Neural cell (in vitro differentiated cells): ENCODE data around the gene TRA2A. TPM values are rescaled to one million over a fixed set of nuclear protein-coding genes. Genes with fewer than 3 reads are reported as not detected.

Source experiments
- H2AFZ ChIP-seq: fragments of 200-600, 300-800 bp; sonication (generic), shearing (Covaris generic); 2 replicates; pipeline ENCODE4 v1.6.0; 2014; ENCODE audit warnings: low read depth, mild to moderate bottlenecking, antibody characterized with exemption, low read length, moderate library complexity
- H3F3A ChIP-seq: fragments of 200-600 bp; shearing (Covaris generic); 2 replicates; pipeline ENCODE4 v1.6.1; 2016; ENCODE audit warnings: mild to moderate bottlenecking, moderate library complexity, mixed read lengths, antibody characterized with exemption, low read length; ENCODE audit not compliant: insufficient read depth, poor library complexity, severe bottlenecking
- H3K27ac ChIP-seq: fragments of 200-600, 300-800 bp; sonication (generic), shearing (Covaris generic); 2 replicates; pipeline ENCODE4 v1.5.1; 2014; ENCODE audit warnings: mild to moderate bottlenecking, low read length, moderate library complexity
- H3K27me3 ChIP-seq: fragments of 300-800, 200-600 bp; sonication (generic), shearing (Covaris generic); 2 replicates; pipeline ENCODE4 v1.6.0; 2014; ENCODE audit warnings: mild to moderate bottlenecking, low read depth, low read length, moderate library complexity; ENCODE audit not compliant: insufficient read depth
- H3K36me3 ChIP-seq: fragments of 300-800, 200-600 bp; sonication (generic), shearing (Covaris generic); 2 replicates; pipeline ENCODE4 v1.5.1; 2014; ENCODE audit warnings: mild to moderate bottlenecking, antibody characterized with exemption, low read length, moderate library complexity; ENCODE audit not compliant: insufficient read depth
- H3K4me2 ChIP-seq: fragments of 300-800, 200-600 bp; sonication (generic), shearing (Covaris generic); 2 replicates; pipeline ENCODE4 v1.6.0; 2014; ENCODE audit warnings: mild to moderate bottlenecking, low read length
- H3K4me3 ChIP-seq: fragments of 300-800, 200-600 bp; sonication (generic), shearing (Covaris generic); 2 replicates; pipeline ENCODE4 v1.5.1; 2014; ENCODE audit warnings: mild to moderate bottlenecking, low read length, moderate library complexity
- H3K79me2 ChIP-seq: fragments of 200-600 bp; shearing (Covaris generic); replicated peaks from 2 replicates; pipeline ENCODE4 v1.6.0; 2014; ENCODE audit warnings: mild to moderate bottlenecking, low read length, moderate library complexity; ENCODE audit not compliant: insufficient read depth
- H3K9ac ChIP-seq: fragments of 300-800, 200-600 bp; sonication (generic), shearing (Covaris generic); 2 replicates; pipeline ENCODE4 v1.6.1; 2016; ENCODE audit warnings: mild to moderate bottlenecking, low read length, mixed read lengths
- H3K9me2 ChIP-seq: fragments of 200-600 bp; shearing (Covaris generic); 2 replicates; pipeline ENCODE4 v1.6.1; 2016; ENCODE audit warnings: mild to moderate bottlenecking, low read length, mixed read lengths; ENCODE audit not compliant: insufficient read depth
- H3K9me3 ChIP-seq: fragments of 200-600, 300-800 bp; sonication (generic), shearing (Covaris generic); 2 replicates; pipeline ENCODE4 v1.6.1; 2016; ENCODE audit warnings: mild to moderate bottlenecking, mixed run types, low read length, moderate library complexity, mixed read lengths
- H4K20me1 ChIP-seq: fragments of 200-600 bp; shearing (Covaris generic); 2 replicates; pipeline ENCODE4 v1.6.1; 2016; ENCODE audit warnings: mild to moderate bottlenecking, mixed run types; ENCODE audit not compliant: insufficient read depth
- EP300 ChIP-seq: fragments of 450-650 bp; conservative IDR thresholded peaks from 2 replicates; pipeline ENCODE4 v1.6.1; 2014; ENCODE audit warnings: antibody characterized with exemption, mild to moderate bottlenecking, moderate library complexity; ENCODE audit not compliant: poor library complexity, severe bottlenecking
- EZH2 ChIP-seq: fragments of 200-600, 300-800 bp; shearing (Covaris generic), sonication (generic); IDR thresholded peaks from 2 replicates; pipeline ENCODE4 v1.6.1; 2014; ENCODE audit warnings: antibody characterized with exemption, low read length, borderline replicate concordance, mild to moderate bottlenecking; ENCODE audit not compliant: insufficient read depth, poor library complexity, severe bottlenecking
- MXI1 ChIP-seq: fragments of 450-650 bp; conservative IDR thresholded peaks from 2 replicates; pipeline ENCODE4 v1.6.1; 2014; ENCODE audit warnings: antibody characterized with exemption, mild to moderate bottlenecking; ENCODE audit not compliant: poor library complexity, severe bottlenecking
- POLR2AphosphoS5 ChIP-seq: IDR thresholded peaks from 2 replicates; pipeline ENCODE4 v1.6.1; 2012
- RAD21 ChIP-seq: fragments of 450-650 bp; conservative IDR thresholded peaks from 2 replicates; pipeline ENCODE4 v1.6.1; 2014; ENCODE audit warnings: antibody characterized with exemption, mild to moderate bottlenecking, moderate library complexity
- SMC3 ChIP-seq: fragments of 450-650 bp; conservative IDR thresholded peaks from 2 replicates; pipeline ENCODE4 v1.6.1; 2014; ENCODE audit warnings: antibody characterized with exemption, mild to moderate bottlenecking, moderate library complexity; ENCODE audit not compliant: poor library complexity
- TAF1 ChIP-seq: IDR thresholded peaks from 2 replicates; pipeline ENCODE4 v1.6.1; 2012; ENCODE audit warnings: low read depth
- polyA plus RNA-seq: library from polyadenylated mRNA; depleted of rRNA; stranded (reverse); fragments of >200 nt; gene quantifications from 2 replicates; pipeline ENCODE4 v1.2.3, GENCODE V29; 2014
- TF ChIP-seq, protein P1 (sequence below): fragments of 450-650 bp; IDR thresholded peaks from 2 replicates; pipeline ENCODE4 v1.5.1; 2014; ENCODE audit warnings: antibody characterized with exemption, mild to moderate bottlenecking, moderate library complexity; ENCODE audit not compliant: poor library complexity, severe bottlenecking
- TF ChIP-seq, protein P2 (sequence below): IDR thresholded peaks from 2 replicates; pipeline ENCODE4 v1.6.1; 2012; ENCODE audit warnings: borderline replicate concordance

TRA2A gene
- polyA plus RNA-seq, 1 donor from 2014 or later, result 188 TPM

DNA sequence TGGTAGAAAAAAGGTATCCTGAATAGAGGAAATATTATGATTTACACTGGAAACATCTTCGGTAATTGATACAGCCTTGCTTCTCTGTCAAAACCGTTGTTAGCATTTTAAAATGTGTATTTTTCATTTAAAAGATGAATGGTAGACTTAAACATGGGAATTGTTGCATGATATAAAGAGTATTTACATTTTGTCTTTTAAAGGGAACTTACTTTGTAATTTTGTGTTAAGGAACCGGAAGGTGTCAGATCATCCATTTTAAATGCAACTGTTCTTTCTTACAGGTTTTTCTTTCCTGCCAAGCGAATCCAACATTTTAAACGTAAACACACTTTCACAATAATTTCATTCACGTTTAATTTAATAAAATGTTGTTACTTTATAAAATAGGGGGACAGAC lies 59.7 kb downstream of the TRA2A start:
- Histone ChIP-seq H2AFZ (no peak overlapping the region), H3K4me3 (peak overlapping the region; percentile 84), H3K27me3 (no peaks in the 10 kb centered on the region), H3K4me2 (peak overlapping the region; percentile 94), H3K79me2 (peaks cover 77% of the 10 kb centered on the region), H4K20me1 (peaks cover 4% of the 10 kb centered on the region), H3F3A (peaks cover 17% of the 10 kb centered on the region), H3K9me3 (no peaks in the 10 kb centered on the region), H3K36me3 (no peaks in the 10 kb centered on the region), H3K9ac (peak overlapping the region; percentile 84), H3K9me2 (no peaks in the 10 kb centered on the region), H3K27ac (peak overlapping the region; percentile 85)
- TF ChIP-seq, protein P1, sequence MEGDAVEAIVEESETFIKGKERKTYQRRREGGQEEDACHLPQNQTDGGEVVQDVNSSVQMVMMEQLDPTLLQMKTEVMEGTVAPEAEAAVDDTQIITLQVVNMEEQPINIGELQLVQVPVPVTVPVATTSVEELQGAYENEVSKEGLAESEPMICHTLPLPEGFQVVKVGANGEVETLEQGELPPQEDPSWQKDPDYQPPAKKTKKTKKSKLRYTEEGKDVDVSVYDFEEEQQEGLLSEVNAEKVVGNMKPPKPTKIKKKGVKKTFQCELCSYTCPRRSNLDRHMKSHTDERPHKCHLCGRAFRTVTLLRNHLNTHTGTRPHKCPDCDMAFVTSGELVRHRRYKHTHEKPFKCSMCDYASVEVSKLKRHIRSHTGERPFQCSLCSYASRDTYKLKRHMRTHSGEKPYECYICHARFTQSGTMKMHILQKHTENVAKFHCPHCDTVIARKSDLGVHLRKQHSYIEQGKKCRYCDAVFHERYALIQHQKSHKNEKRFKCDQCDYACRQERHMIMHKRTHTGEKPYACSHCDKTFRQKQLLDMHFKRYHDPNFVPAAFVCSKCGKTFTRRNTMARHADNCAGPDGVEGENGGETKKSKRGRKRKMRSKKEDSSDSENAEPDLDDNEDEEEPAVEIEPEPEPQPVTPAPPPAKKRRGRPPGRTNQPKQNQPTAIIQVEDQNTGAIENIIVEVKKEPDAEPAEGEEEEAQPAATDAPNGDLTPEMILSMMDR, result no peak
- TF ChIP-seq, protein P2, sequence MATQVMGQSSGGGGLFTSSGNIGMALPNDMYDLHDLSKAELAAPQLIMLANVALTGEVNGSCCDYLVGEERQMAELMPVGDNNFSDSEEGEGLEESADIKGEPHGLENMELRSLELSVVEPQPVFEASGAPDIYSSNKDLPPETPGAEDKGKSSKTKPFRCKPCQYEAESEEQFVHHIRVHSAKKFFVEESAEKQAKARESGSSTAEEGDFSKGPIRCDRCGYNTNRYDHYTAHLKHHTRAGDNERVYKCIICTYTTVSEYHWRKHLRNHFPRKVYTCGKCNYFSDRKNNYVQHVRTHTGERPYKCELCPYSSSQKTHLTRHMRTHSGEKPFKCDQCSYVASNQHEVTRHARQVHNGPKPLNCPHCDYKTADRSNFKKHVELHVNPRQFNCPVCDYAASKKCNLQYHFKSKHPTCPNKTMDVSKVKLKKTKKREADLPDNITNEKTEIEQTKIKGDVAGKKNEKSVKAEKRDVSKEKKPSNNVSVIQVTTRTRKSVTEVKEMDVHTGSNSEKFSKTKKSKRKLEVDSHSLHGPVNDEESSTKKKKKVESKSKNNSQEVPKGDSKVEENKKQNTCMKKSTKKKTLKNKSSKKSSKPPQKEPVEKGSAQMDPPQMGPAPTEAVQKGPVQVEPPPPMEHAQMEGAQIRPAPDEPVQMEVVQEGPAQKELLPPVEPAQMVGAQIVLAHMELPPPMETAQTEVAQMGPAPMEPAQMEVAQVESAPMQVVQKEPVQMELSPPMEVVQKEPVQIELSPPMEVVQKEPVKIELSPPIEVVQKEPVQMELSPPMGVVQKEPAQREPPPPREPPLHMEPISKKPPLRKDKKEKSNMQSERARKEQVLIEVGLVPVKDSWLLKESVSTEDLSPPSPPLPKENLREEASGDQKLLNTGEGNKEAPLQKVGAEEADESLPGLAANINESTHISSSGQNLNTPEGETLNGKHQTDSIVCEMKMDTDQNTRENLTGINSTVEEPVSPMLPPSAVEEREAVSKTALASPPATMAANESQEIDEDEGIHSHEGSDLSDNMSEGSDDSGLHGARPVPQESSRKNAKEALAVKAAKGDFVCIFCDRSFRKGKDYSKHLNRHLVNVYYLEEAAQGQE, result no peak
- no peak for TF ChIP-seq RAD21
- TF ChIP-seq POLR2AphosphoS5, result no peak
- TF ChIP-seq SMC3, result no peak
- TF ChIP-seq EP300, result no peak
- no peak for TF ChIP-seq MXI1
- no peak for TF ChIP-seq TAF1
- no peak for TF ChIP-seq EZH2

- TF ChIP-seq SMC3 (no peak), TAF1 (no peak), EZH2 (no peak), MXI1 (no peak)
- TF ChIP-seq, protein P2, result no peak
- TF ChIP-seq, protein P1, result no peak
- H3K9me3 ChIP-seq, result no peaks in the 10 kb centered on the region
- peaks cover 17% of the 10 kb centered on the region for H3F3A ChIP-seq
- peak overlapping the region; percentile 84 for H3K9ac ChIP-seq
- H3K9me2 ChIP-seq, result no peaks in the 10 kb centered on the region
- H3K27ac ChIP-seq, result peak overlapping the region; percentile 85
- H3K79me2 ChIP-seq, result peaks cover 77% of the 10 kb centered on the region
- no peaks in the 10 kb centered on the region for H3K36me3 ChIP-seq
- no peak overlapping the region for H2AFZ ChIP-seq
- H3K27me3 ChIP-seq, result no peaks in the 10 kb centered on the region
- H3K4me3 ChIP-seq, result peak overlapping the region; percentile 84
- peak overlapping the region; percentile 94 for H3K4me2 ChIP-seq
- H4K20me1 ChIP-seq, result peaks cover 4% of the 10 kb centered on the region
Measured at GRCh38 chr7:23471106-23471859, 60.5 kb downstream of the TRA2A start.
